A549 (cell line): ENCODE results near the gene PELI3. TPM values are rescaled to one million over a fixed set of nuclear protein-coding genes. Genes with fewer than 3 reads are reported as not detected.

Source experiments
- ATAC-seq, 2 experiments: fragments of 200-7000 bp in 1 of 2; fragments of >200 bp in 1 of 2; cut with Nextera tagmentation in 1 of 2; cut with Tn5 transposase in 1 of 2; 3 replicates each; pipeline versions ENCODE4 v1.8.0 to v1.9.1; 2018 to 2020; ENCODE audit warnings: mild to moderate bottlenecking in 1 of 2, moderate library complexity in 1 of 2
- CTCF ChIA-PET: fragments of 300-600 bp; sonication (Branson Sonifier 250); formaldehyde crosslinking; extraction: SDS; loops from one replicate; lab custom pipeline; 2021; ENCODE audit warnings: antibody characterized with exemption, inconsistent platforms; lab: Yijun Ruan, JAX
- POLR2A ChIA-PET: fragments of 350-600 bp; formaldehyde crosslinking; extraction: SDS; loops from one replicate; lab custom pipeline; 2021; ENCODE audit warnings: antibody characterized with exemption, inconsistent platforms; lab: Yijun Ruan, JAX
- DNase-seq, 2 experiments: peaks; one replicate each; pipeline versions ENCODE4 v3.0.0 to v3.0.0-alpha.2; 2011 to 2016; ENCODE audit warnings: low read depth in 1 of 2, low spot score in 1 of 2
- FAIRE-seq: peaks from 2 replicates; lab custom pipeline; 2011; peaks lifted over from hg19 to GRCh38; lab: Jason Lieb, UNC
- H3K27ac ChIP-seq, 2 experiments: fragments of >200 bp; sonication (Bioruptor Twin); formaldehyde crosslinking; 3 replicates each; pipeline ENCODE4 v1.5.1; 2016 to 2017
- H3K4me1 ChIP-seq: fragments of >200 bp; sonication (Bioruptor Twin); formaldehyde crosslinking; 3 replicates; pipeline ENCODE4 v1.6.1; 2016
- H3K4me2 ChIP-seq: fragments of >200 bp; sonication (Bioruptor Twin); formaldehyde crosslinking; 3 replicates; pipeline ENCODE4 v1.6.1; 2016
- H3K4me3 ChIP-seq: fragments of >200 bp; sonication (Bioruptor Twin); formaldehyde crosslinking; 3 replicates; pipeline ENCODE4 v1.5.1; 2016
- H3K9me3 ChIP-seq: fragments of >200 bp; sonication (Bioruptor Twin); formaldehyde crosslinking; 3 replicates; pipeline ENCODE4 v1.6.1; 2016
- BHLHE40 ChIP-seq: IDR thresholded peaks from 2 replicates; pipeline ENCODE4 v1.6.1; 2012; ENCODE audit warnings: low read depth, low read length, inconsistent platforms
- CBX2 ChIP-seq: fragments of 200-600 bp; sonication (generic); IDR thresholded peaks from 2 replicates; pipeline ENCODE4 v1.6.1; 2016; ENCODE audit warnings: low read depth, mild to moderate bottlenecking, borderline replicate concordance
- CBX8 ChIP-seq: fragments of 200-600 bp; sonication (generic); IDR thresholded peaks from 2 replicates; pipeline ENCODE4 v1.6.1; 2016
- CHD2 ChIP-seq: fragments of 150-350 bp; IDR thresholded peaks from 2 replicates; pipeline ENCODE4 v1.6.1; 2014; ENCODE audit warnings: low read length; ENCODE audit not compliant: partially characterized antibody
- CHD4 ChIP-seq: fragments of 200-600 bp; sonication (generic); IDR thresholded peaks from 2 replicates; pipeline ENCODE4 v1.6.1; 2016; ENCODE audit warnings: antibody characterized with exemption, mild to moderate bottlenecking, borderline replicate concordance
- CTCF ChIP-seq: fragments of >200 bp; sonication (Bioruptor Twin); formaldehyde crosslinking; IDR thresholded peaks from 3 replicates; pipeline ENCODE4 v1.5.1; 2016
- EHF ChIP-seq: fragments of 250-450 bp; sonication (Bioruptor Pico); IDR thresholded peaks from 2 replicates; pipeline ENCODE4 v1.5.0; 2020; ENCODE audit warnings: mild to moderate bottlenecking
- EHMT2 ChIP-seq: fragments of 200-600 bp; sonication (generic); IDR thresholded peaks from 2 replicates; pipeline ENCODE4 v1.6.1; 2016; ENCODE audit warnings: antibody characterized with exemption, low read depth, mild to moderate bottlenecking, moderate library complexity
- EP300 ChIP-seq, 2 experiments: fragments of >200 bp; sonication (Bioruptor Twin); formaldehyde crosslinking; IDR thresholded peaks; 2 replicates in 1 of 2; 3 replicates in 1 of 2; pipeline ENCODE4 v1.6.1; 2016 to 2017
- ESRRA ChIP-seq: fragments of 150-350 bp; IDR thresholded peaks from 2 replicates; pipeline ENCODE4 v1.6.1; 2014; ENCODE audit warnings: mild to moderate bottlenecking, low read length, borderline replicate concordance
- FOSB ChIP-seq: fragments of 250-450 bp; sonication (Bioruptor Pico); IDR thresholded peaks from 2 replicates; pipeline ENCODE4 v1.5.0; 2020; ENCODE audit warnings: mild to moderate bottlenecking, moderate library complexity
- GATA3 ChIP-seq: IDR thresholded peaks from 2 replicates; pipeline ENCODE4 v1.6.1; 2012; ENCODE audit warnings: borderline replicate concordance
- HES2 ChIP-seq: fragments of >200 bp; sonication (Bioruptor Twin); formaldehyde crosslinking; IDR thresholded peaks from 2 replicates; pipeline ENCODE4 v1.6.1; 2016
- HOXA7 ChIP-seq: fragments of 250-450 bp; sonication (Bioruptor Pico); IDR thresholded peaks from 2 replicates; pipeline ENCODE4 v1.5.0; 2020; ENCODE audit warnings: mild to moderate bottlenecking, moderate library complexity
- HOXB13 ChIP-seq: fragments of 250-450 bp; sonication (Bioruptor Pico); IDR thresholded peaks from 2 replicates; pipeline ENCODE4 v1.5.0; 2020; ENCODE audit warnings: low read depth, mild to moderate bottlenecking, moderate library complexity
- JUNB ChIP-seq: fragments of >200 bp; sonication (Bioruptor Twin); formaldehyde crosslinking; IDR thresholded peaks from 2 replicates; pipeline ENCODE4 v1.6.1; 2016
- KDM5A ChIP-seq: fragments of 200-600 bp; sonication (generic); IDR thresholded peaks from 2 replicates; pipeline ENCODE4 v1.6.1; 2016; ENCODE audit warnings: antibody characterized with exemption, mild to moderate bottlenecking
- MAX ChIP-seq: IDR thresholded peaks from 2 replicates; pipeline ENCODE4 v1.6.1; 2012
- PBX3 ChIP-seq: IDR thresholded peaks from 2 replicates; pipeline ENCODE4 v1.6.1; 2012
- POLR2AphosphoS2 ChIP-seq: conservative IDR thresholded peaks from 2 replicates; pipeline ENCODE4 v1.6.1; 2012; ENCODE audit warnings: low read length, improper control_type of control experiment, inconsistent platforms
- RAD21 ChIP-seq, 2 experiments: fragments of >200 bp in 1 of 2; sonication (Bioruptor Twin) in 1 of 2; formaldehyde crosslinking in 1 of 2; IDR thresholded peaks in 1 of 2; conservative IDR thresholded peaks in 1 of 2; 2 replicates in 1 of 2; 3 replicates in 1 of 2; pipeline ENCODE4 v1.6.1; 2012 to 2018; ENCODE audit warnings: inconsistent platforms in 1 of 2
- RCOR1 ChIP-seq: fragments of 150-350 bp; IDR thresholded peaks from 2 replicates; pipeline ENCODE4 v1.6.1; 2014; ENCODE audit warnings: antibody characterized with exemption, low read length, low read depth
- RNF2 ChIP-seq: fragments of 200-600 bp; sonication (generic); IDR thresholded peaks from 2 replicates; pipeline ENCODE4 v1.6.1; 2016; ENCODE audit warnings: low read depth, mild to moderate bottlenecking, antibody characterized with exemption, moderate library complexity, borderline replicate concordance
- TP53 ChIP-seq: fragments of 250-450 bp; sonication (Bioruptor Pico); IDR thresholded peaks from 2 replicates; pipeline ENCODE4 v1.5.0; 2021; ENCODE audit warnings: mild to moderate bottlenecking, moderate library complexity
- ZFP36 ChIP-seq: fragments of 450-650 bp; IDR thresholded peaks from 2 replicates; pipeline ENCODE4 v1.6.1; 2014; ENCODE audit warnings: borderline replicate concordance; ENCODE audit not compliant: partially characterized antibody
- WGBS: methylation state at CpG from one replicate; pipeline ENCODE4 v1.1.6; 2017; ENCODE audit errors: missing lambda C conversion rate; 5-methylcytosine and 5-hydroxymethylcytosine counted together
- polyA plus RNA-seq, 4 experiments: library from polyadenylated mRNA; depleted of rRNA in 3 of 4; stranded (reverse); fragments of >200 nt; fragmentation: RNase III in 1 of 4; extraction: RNeasy Plus Mini Kit Qiagen cat#74134 plus additional on column Dnase treatment in 1 of 4; gene quantifications; 2 replicates in 3 of 4; 3 replicates in 1 of 4; pipeline ENCODE4 v1.2.3, GENCODE V29; 2011 to 2017

Gene PELI3
- polyA plus RNA-seq, 2 of the 4 experiments (the other 2 are of a cell fraction): 2.3 to 5.7 TPM

- peak overlapping the region; percentile 75 for H3K4me3 ChIP-seq
- H3K27ac ChIP-seq: peak overlapping the region; percentile 77 to 84
- 38% methylated on average over 5 of the region's 5 CpGs for WGBS
- peak in 1 of 2 experiments; percentile 40; a peak in 3 of 6 replicates for ATAC-seq
- no peak for FAIRE-seq
- no peak for TF ChIP-seq CBX2
- TF ChIP-seq ESRRA: no peak
- no peak for TF ChIP-seq KDM5A
- no peak for TF ChIP-seq TP53 (CRISPR knock-in tag)
- TF ChIP-seq HOXB13 (CRISPR knock-in tag): no peak
- TF ChIP-seq FOSB (CRISPR knock-in tag): no peak
- TF ChIP-seq RCOR1: no peak
- no peak for TF ChIP-seq EP300 (IDR thresholded peaks at IDR 0.05)
- no peak for TF ChIP-seq CHD4
- no peak for TF ChIP-seq GATA3
- no peak for TF ChIP-seq CBX8
- TF ChIP-seq HES2: no peak
- no peak for TF ChIP-seq MAX
- no peak for TF ChIP-seq JUNB
- peaks cover 9% of the 10 kb centered on the region; the same call in 2 of the 3 replicates for H3K4me1 ChIP-seq
- no peaks in the 10 kb centered on the region for H3K9me3 ChIP-seq
- DNase-seq: peak in 1 of 2 experiments; percentile 21
- POLR2A ChIA-PET: interaction anchor here (1.1 to 2.0 kb wide), 2 partner anchors 31 to 105 kb away, joined by 5 to 20 read pairs; partner anchors contain the start of genes DPP3 and RBM14
- H3K4me2 ChIP-seq: peak overlapping the region; percentile 86
- CTCF ChIA-PET: interaction anchor here (1.0 to 1.7 kb wide), 2 partner anchors 21 to 82 kb away, joined by 3 to 4 read pairs; partner anchors contain the start of genes CCDC87 and CCS
Measured at GRCh38 chr11:66510990-66511339, 44.3 kb downstream of the PELI3 start.

- ChIA-PET CTCF (interaction anchor here (0.7 to 2.0 kb wide), 2 partner anchors 9 to 116 kb away, joined by 3 to 4 read pairs; no protein-coding TSS in a partner anchor), POLR2A (no interaction called here)
- Histone ChIP-seq H3K27ac (no peak overlapping the region), H3K4me1 (no peaks in the 10 kb centered on the region), H3K4me3 (no peak overlapping the region), H3K9me3 (no peaks in the 10 kb centered on the region), H3K4me2 (no peak overlapping the region)
- DNase-seq (no peak), ATAC-seq (no peak), FAIRE-seq (no peak)
- TF ChIP-seq CTCF: no peak
- no peak for TF ChIP-seq RNF2
- TF ChIP-seq PBX3: no peak
- no peak for TF ChIP-seq CHD2
- TF ChIP-seq JUNB: no peak
- TF ChIP-seq HOXA7 (CRISPR knock-in tag): no peak
- no peak for TF ChIP-seq EHF (CRISPR knock-in tag)
- TF ChIP-seq RCOR1: no peak
- no peak for TF ChIP-seq RAD21 (conservative IDR thresholded peaks at IDR 0.05 in 1 of 2, IDR thresholded peaks at IDR 0.05 in 1 of 2)
- TF ChIP-seq BHLHE40: no peak
- no peak for TF ChIP-seq ESRRA
- TF ChIP-seq KDM5A: no peak
- TF ChIP-seq ZFP36: no peak
- no peak for TF ChIP-seq EHMT2
- TF ChIP-seq CBX8: no peak
- no peak for TF ChIP-seq EP300 (IDR thresholded peaks at IDR 0.05)
- TF ChIP-seq POLR2AphosphoS2: no peak
- WGBS: 94% methylated on average over 11 of the region's 11 CpGs
Measured at GRCh38 chr11:66523611-66524010, 56.9 kb downstream of the PELI3 start.
